DOHH2 (cell line): ENCODE data around the gene CCR5AS.

Experiments
- H3F3A ChIP-seq: fragments of 200-600 bp; sonication (generic), shearing (Covaris generic); 2 replicates; pipeline ENCODE4 v1.6.0; 2016; ENCODE audit warnings: antibody characterized with exemption, mild to moderate bottlenecking; ENCODE audit not compliant: control insufficient read depth, insufficient read depth
- H3K27ac ChIP-seq: fragments of 200-600 bp; sonication (generic); 2 replicates; pipeline ENCODE4 v1.5.1; 2014; ENCODE audit warnings: low read depth, mild to moderate bottlenecking, low read length, moderate library complexity
- H3K27me3 ChIP-seq: fragments of 200-600 bp; sonication (generic); 2 replicates; pipeline ENCODE4 v1.6.1; 2014; ENCODE audit warnings: mild to moderate bottlenecking, low read length, mixed read lengths; ENCODE audit not compliant: control insufficient read depth
- H3K36me3 ChIP-seq: fragments of 200-600 bp; sonication (generic); 2 replicates; pipeline ENCODE4 v1.6.1; 2014; ENCODE audit warnings: mild to moderate bottlenecking, low read length, moderate library complexity, mixed read lengths; ENCODE audit not compliant: control insufficient read depth
- H3K4me1 ChIP-seq: fragments of 200-600 bp; sonication (generic); 2 replicates; pipeline ENCODE4 v1.6.1; 2014; ENCODE audit warnings: mild to moderate bottlenecking, low read length, mixed read lengths; ENCODE audit not compliant: control insufficient read depth
- H3K4me2 ChIP-seq: fragments of 200-600 bp; sonication (generic); 2 replicates; pipeline ENCODE4 v1.6.0; 2014; ENCODE audit warnings: mild to moderate bottlenecking, low read length, moderate library complexity
- H3K4me3 ChIP-seq: fragments of 200-600 bp; sonication (generic); 2 replicates; pipeline ENCODE4 v1.5.1; 2014; ENCODE audit warnings: mild to moderate bottlenecking, low read length, mixed read lengths
- H3K79me2 ChIP-seq: fragments of 200-600 bp; sonication (generic); 2 replicates; pipeline ENCODE4 v1.6.1; 2014; ENCODE audit warnings: mild to moderate bottlenecking, low read length, mixed read lengths; ENCODE audit not compliant: control insufficient read depth
- H3K9me2 ChIP-seq: fragments of 200-600 bp; sonication (generic); replicated peaks from 2 replicates; pipeline ENCODE4 v1.6.1; 2014; ENCODE audit warnings: mild to moderate bottlenecking, low read length, mixed read lengths; ENCODE audit not compliant: control insufficient read depth
- H3K9me3 ChIP-seq: fragments of 200-600 bp; sonication (generic); 2 replicates; pipeline ENCODE4 v1.6.1; 2014; ENCODE audit warnings: antibody characterized with exemption, low read length, mixed read lengths; ENCODE audit not compliant: control insufficient read depth, insufficient read depth
- H4K20me1 ChIP-seq: fragments of 200-600 bp; sonication (generic); 2 replicates; pipeline ENCODE4 v1.6.0; 2014; ENCODE audit warnings: low read depth, mild to moderate bottlenecking, antibody characterized with exemption, low read length, moderate library complexity; ENCODE audit not compliant: control insufficient read depth, insufficient read depth
- EZH2phosphoT487 ChIP-seq: fragments of 200-600 bp; sonication (generic); IDR thresholded peaks from 2 replicates; pipeline ENCODE4 v1.6.1; 2017; ENCODE audit warnings: borderline replicate concordance, mild to moderate bottlenecking, antibody characterized with exemption, low read length, moderate library complexity, mixed read lengths
- TF ChIP-seq, protein P1 (sequence below): fragments of 200-600 bp; sonication (generic); IDR thresholded peaks from one replicate; pipeline ENCODE4 v1.5.1; 2014; ENCODE audit warnings: antibody characterized with exemption, mild to moderate bottlenecking, low read depth, low read length; ENCODE audit not compliant: poor library complexity, severe bottlenecking

CCR5AS gene

DNA sequence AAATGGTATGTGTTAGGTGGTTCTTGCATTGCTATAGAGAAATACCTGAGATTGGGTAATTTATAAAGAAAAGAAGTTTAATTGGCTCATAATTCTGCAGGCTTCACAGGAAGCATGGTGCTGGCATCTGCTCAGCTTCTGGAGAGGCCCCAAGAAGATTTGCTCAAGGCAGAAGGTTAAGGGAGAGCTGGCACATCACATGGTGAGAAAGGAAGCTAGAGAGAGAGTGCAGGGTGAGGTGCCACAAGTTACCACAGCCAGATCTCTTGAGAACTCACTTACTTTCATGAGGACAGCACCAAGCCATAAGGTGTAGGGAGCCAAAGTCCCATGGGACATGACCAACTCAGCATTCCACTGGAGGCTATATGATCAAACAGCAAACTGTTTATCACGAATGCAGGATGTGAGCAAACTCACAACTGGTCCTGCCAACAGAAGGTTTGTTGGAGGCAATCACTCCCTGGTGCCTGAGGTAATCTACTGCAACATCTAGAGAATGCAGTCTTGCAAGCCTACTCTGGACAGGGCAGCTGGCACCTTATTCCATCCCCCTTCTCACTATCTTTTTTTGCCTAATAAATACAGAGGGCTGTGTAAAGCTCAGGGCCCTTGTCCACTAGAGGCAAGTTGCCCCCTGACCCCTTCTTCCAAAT lies 81.1 kb downstream of the CCR5AS start:
- no peaks in the 10 kb centered on the region for H3K9me2 ChIP-seq
- H3K27me3 ChIP-seq, result peaks cover 16% of the 10 kb centered on the region
- peaks cover 12% of the 10 kb centered on the region for H3K4me1 ChIP-seq
- H3K4me2 ChIP-seq, result no peak overlapping the region
- TF ChIP-seq, protein P1, sequence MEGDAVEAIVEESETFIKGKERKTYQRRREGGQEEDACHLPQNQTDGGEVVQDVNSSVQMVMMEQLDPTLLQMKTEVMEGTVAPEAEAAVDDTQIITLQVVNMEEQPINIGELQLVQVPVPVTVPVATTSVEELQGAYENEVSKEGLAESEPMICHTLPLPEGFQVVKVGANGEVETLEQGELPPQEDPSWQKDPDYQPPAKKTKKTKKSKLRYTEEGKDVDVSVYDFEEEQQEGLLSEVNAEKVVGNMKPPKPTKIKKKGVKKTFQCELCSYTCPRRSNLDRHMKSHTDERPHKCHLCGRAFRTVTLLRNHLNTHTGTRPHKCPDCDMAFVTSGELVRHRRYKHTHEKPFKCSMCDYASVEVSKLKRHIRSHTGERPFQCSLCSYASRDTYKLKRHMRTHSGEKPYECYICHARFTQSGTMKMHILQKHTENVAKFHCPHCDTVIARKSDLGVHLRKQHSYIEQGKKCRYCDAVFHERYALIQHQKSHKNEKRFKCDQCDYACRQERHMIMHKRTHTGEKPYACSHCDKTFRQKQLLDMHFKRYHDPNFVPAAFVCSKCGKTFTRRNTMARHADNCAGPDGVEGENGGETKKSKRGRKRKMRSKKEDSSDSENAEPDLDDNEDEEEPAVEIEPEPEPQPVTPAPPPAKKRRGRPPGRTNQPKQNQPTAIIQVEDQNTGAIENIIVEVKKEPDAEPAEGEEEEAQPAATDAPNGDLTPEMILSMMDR, result no peak
- TF ChIP-seq EZH2phosphoT487, result no peak
- H3K79me2 ChIP-seq, result no peaks in the 10 kb centered on the region
- H3K9me3 ChIP-seq, result no peaks in the 10 kb centered on the region
- H4K20me1 ChIP-seq, result no peaks in the 10 kb centered on the region
- H3K27ac ChIP-seq, result no peak overlapping the region
- no peak overlapping the region for H3K4me3 ChIP-seq
- H3F3A ChIP-seq, result no peaks in the 10 kb centered on the region
- no peaks in the 10 kb centered on the region for H3K36me3 ChIP-seq

DNA sequence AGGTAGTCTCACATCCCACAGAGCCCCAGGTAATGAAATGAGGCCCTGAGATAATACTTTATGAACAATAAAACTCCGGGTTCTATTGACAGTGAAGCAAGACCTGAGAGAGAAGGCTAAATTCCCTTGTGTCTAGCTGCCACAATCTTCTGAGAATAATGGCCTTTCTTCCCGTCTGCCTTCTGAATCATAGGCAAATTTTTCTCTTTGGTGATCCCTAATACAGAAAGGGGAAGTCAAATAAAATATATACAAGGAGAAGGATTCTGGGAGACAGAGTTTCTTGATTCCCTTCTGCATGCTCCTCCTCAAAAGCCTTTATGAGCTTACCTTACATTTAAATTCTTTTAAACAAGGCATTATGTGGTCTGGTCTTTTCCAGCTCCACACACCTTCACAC lies 82.8 kb downstream of the CCR5AS start:
- H3F3A ChIP-seq, result no peaks in the 10 kb centered on the region
- H4K20me1 ChIP-seq, result no peaks in the 10 kb centered on the region
- peaks cover 16% of the 10 kb centered on the region for H3K27me3 ChIP-seq
- no peak overlapping the region for H3K27ac ChIP-seq
- no peaks in the 10 kb centered on the region for H3K36me3 ChIP-seq
- no peaks in the 10 kb centered on the region for H3K79me2 ChIP-seq
- peaks cover 12% of the 10 kb centered on the region for H3K4me1 ChIP-seq
- H3K4me2 ChIP-seq, result no peak overlapping the region
- TF ChIP-seq EZH2phosphoT487, result no peak
- TF ChIP-seq, protein P1, result no peak
- no peaks in the 10 kb centered on the region for H3K9me2 ChIP-seq
- H3K9me3 ChIP-seq, result no peaks in the 10 kb centered on the region
- H3K4me3 ChIP-seq, result no peak overlapping the region

DNA sequence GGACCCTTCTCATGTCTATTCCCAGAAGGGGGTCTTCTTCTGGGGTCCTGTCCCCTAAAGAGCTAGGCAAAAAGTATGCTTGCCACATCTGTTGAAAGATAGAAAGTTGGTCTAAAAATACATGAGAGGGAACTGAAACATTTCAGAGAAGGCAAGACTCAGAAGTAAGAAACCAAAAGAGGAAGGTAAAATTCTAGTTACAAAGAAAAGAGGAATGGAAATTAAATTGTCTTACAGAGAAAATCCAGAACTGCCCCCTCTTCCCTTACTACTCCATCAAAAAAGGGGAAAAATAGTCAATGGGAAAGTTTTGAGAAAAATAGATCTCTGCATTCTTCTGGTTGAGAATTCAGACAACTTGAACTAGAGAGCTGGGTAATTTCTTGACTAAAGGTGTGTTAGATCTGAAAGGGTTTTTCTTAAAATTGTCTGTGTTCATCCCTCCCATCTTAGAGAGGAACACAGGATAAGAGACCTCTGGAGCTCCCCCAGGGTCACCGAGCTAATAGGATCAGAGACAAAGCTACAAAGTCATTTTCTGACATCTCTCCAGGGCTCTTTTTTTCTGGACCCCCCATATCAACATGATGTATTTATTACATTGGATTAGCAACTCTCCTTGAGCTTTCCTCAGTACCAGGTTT lies 85.3 kb downstream of the CCR5AS start:
- Histone ChIP-seq H4K20me1 (no peaks in the 10 kb centered on the region), H3K27me3 (peaks cover 21% of the 10 kb centered on the region), H3K9me3 (no peaks in the 10 kb centered on the region), H3K4me1 (peaks cover 12% of the 10 kb centered on the region), H3K9me2 (no peaks in the 10 kb centered on the region), H3K36me3 (no peaks in the 10 kb centered on the region), H3K79me2 (no peaks in the 10 kb centered on the region), H3K4me2 (peak overlapping the region; percentile 32; the same call in 1 of the 2 replicates), H3K4me3 (no peak overlapping the region), H3F3A (no peaks in the 10 kb centered on the region), H3K27ac (no peak overlapping the region)
- TF ChIP-seq, protein P1, result no peak
- no peak for TF ChIP-seq EZH2phosphoT487
